Activated T-helper 9 cell treated with anti-CD3 and anti-CD28 coated beads, Interleukin-2, amount 50 U/mL, for 16 hours (primary cell): Measurements from ENCODE around the gene KCNC2.
"Not testable (repeated sequence)": the region's sequence is repeated elsewhere in the genome, so short reads cannot be mapped to it uniquely, and the experiment has no call there.

Experiments
- DNase-seq: peaks from one replicate; pipeline ENCODE4 v3.0.0-alpha.2; 2020; ENCODE audit warnings: low read depth

Gene KCNC2

GRCh38 chr12:75209812-75210138, at the start of gene KCNC2:
Gene KCNC2 (minus strand): TSS chr12:75209839.
- DNase-seq, result no peak

GRCh38 chr12:75259143-75259542, 49.5 kb upstream of the KCNC2 start:
- no peak for DNase-seq

- no peak for DNase-seq
Measured at GRCh38 chr12:75257510-75257909, 47.9 kb upstream of the KCNC2 start.

- DNase-seq, result no peak
Measured at GRCh38 chr12:75245108-75245507, 35.5 kb upstream of the KCNC2 start.

GRCh38 chr12:75239987-75240386, 30.3 kb upstream of the KCNC2 start:
- no peak for DNase-seq

- DNase-seq, result no peak
Measured at GRCh38 chr12:75236206-75236605, 26.6 kb upstream of the KCNC2 start.

GRCh38 chr12:75227132-75227531, 17.5 kb upstream of the KCNC2 start:
- DNase-seq, result no peak

- no peak for DNase-seq
Measured at GRCh38 chr12:75212072-75212471, 2.4 kb upstream of the KCNC2 start.

GRCh38 chr12:75208856-75209811, 505 bp downstream of the KCNC2 start:
- no peak for DNase-seq

GRCh38 chr12:75207338-75208083, 2.1 kb downstream of the KCNC2 start:
- DNase-seq, result no peak

GRCh38 chr12:75205558-75205957, 4.1 kb downstream of the KCNC2 start:
- DNase-seq, result no peak

GRCh38 chr12:75196865-75197264, 12.8 kb downstream of the KCNC2 start:
- DNase-seq, result no peak

- no peak for DNase-seq
Measured at GRCh38 chr12:75196408-75196807, 13.2 kb downstream of the KCNC2 start.

- no peak for DNase-seq
Measured at GRCh38 chr12:75194250-75194649, 15.4 kb downstream of the KCNC2 start.

GRCh38 chr12:75192196-75192595, 17.4 kb downstream of the KCNC2 start:
- DNase-seq, result no peak

- no peak for DNase-seq
Measured at GRCh38 chr12:75190846-75191245, 18.8 kb downstream of the KCNC2 start.

GRCh38 chr12:75185881-75186280, 23.8 kb downstream of the KCNC2 start:
- DNase-seq, result not testable (repeated sequence)

GRCh38 chr12:75184516-75184915, 25.1 kb downstream of the KCNC2 start:
- no peak for DNase-seq

- DNase-seq, result no peak
Measured at GRCh38 chr12:75183967-75184366, 25.7 kb downstream of the KCNC2 start.

- no peak for DNase-seq
Measured at GRCh38 chr12:75177997-75178396, 31.6 kb downstream of the KCNC2 start.

GRCh38 chr12:75172611-75173010, 37.0 kb downstream of the KCNC2 start:
- DNase-seq, result no peak

GRCh38 chr12:75170640-75171185, 38.9 kb downstream of the KCNC2 start:
- DNase-seq, result no peak

- no peak for DNase-seq
Measured at GRCh38 chr12:75162845-75163244, 46.8 kb downstream of the KCNC2 start.
